Activated CD8-positive, alpha-beta memory T cell treated with anti-CD3 and anti-CD28 coated beads for 36 hours (primary cell): ENCODE results near the gene TSHZ2. TPM values are rescaled to one million over a fixed set of nuclear protein-coding genes. Genes with fewer than 3 reads are reported as not detected.

Experiments used
- CTCF ChIA-PET: fragments of 350-600 bp; sonication (Branson Sonifier 250); formaldehyde crosslinking; loops from one replicate; lab custom pipeline; 2021; ENCODE audit warnings: antibody characterized with exemption; lab: Charles Lee
- POLR2A ChIA-PET: fragments of 350-600 bp; sonication (Branson Sonifier 250); formaldehyde crosslinking; loops from one replicate; lab custom pipeline; 2021; ENCODE audit warnings: antibody characterized with exemption; lab: Charles Lee
- total RNA-seq, 2 experiments: library from RNA; stranded (reverse); gene quantifications; one replicate each; pipeline ENCODE4 v1.2.3, GENCODE V29; 2021

The TSHZ2 gene
- total RNA-seq, 2 experiments from 2014 or later, result 0.76 to 1.4 TPM

GRCh38 chr20:53539516-53539915, 567.4 kb downstream of the TSHZ2 start:
- CTCF ChIA-PET, result interaction anchor here (0.7 kb wide), 1 partner anchor 25 kb away, joined by 3 read pairs; no protein-coding TSS in a partner anchor
- POLR2A ChIA-PET, result no interaction called here
